ENCODE data around the gene SBF2.

DNA sequence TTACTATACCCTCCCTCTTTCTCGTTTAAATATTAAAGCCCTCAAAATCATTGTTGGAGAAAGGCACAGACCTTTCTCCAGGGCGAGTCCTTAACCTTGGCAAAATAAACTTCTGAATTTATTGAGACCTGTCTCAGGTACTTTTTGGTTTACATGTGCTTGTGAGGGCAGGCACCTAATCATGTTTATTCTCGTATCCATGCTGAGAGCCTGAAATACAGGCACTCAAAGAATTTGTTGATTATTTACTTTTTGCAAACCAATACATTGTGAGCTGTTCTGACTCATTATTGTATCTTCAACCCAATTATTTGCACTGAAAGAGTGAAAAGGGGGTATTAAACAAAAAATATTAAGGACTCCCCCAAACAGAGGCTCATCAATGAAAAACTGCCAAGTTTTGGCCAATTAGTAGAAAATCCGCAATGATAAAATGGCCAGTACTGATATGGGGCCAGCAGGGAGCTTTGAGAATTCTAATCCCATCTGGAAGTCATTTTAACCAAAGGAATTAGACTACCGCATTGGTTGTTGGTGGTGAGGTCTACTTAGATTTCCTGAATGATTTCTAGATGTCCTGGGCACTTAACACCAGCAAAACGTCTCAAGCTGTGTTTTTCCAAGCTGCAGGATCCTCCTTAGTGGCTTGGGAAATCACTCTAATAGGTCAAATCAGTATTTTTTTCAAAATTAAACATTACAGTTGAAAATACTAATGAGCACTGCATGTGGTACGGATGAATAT lies 472.8 kb downstream of the SBF2 start:
- TF ChIP-seq CTCF (IDR thresholded peaks at IDR 0.05) (no peak), POLR2A (IDR thresholded peaks at IDR 0.05) (no peak)

Measured in lower leg skin (tissue), 3 donors.